Activated T-helper 2 cell treated with anti-CD3 and anti-CD28 coated beads, Interferon-gamma antibody, Interleukin-2, Interleukin-4, amounts not matched to agents 10 μg/mL and 5 μg/mL and 100 μg/mL, durations not matched to agents 14 hours and 24 hours and 36 hours (primary cell): ENCODE measurements around the gene ACKR4. TPM values are rescaled to one million over a fixed set of nuclear protein-coding genes. Genes with fewer than 3 reads are reported as not detected.
"Not testable (repeated sequence)": the region's sequence is repeated elsewhere in the genome, so short reads cannot be mapped to it uniquely, and the experiment has no call there.

Experiments used
- DNase-seq: peaks from one replicate; pipeline ENCODE4 v3.0.0; 2021; ENCODE audit warnings: low spot score
- H3K27ac Mint-ChIP-seq: one replicate; pipeline ENCODE4 v1.8.0; 2021; ENCODE audit warnings: mixed read lengths
- H3K27me3 Mint-ChIP-seq: one replicate; pipeline ENCODE4 v1.8.0; 2021; ENCODE audit warnings: low read depth, mixed read lengths
- H3K36me3 Mint-ChIP-seq: one replicate; pipeline ENCODE4 v1.8.0; 2021; ENCODE audit warnings: low read depth, mixed read lengths
- H3K4me1 Mint-ChIP-seq: one replicate; pipeline ENCODE4 v1.8.0; 2021; ENCODE audit warnings: low read depth, mixed read lengths
- H3K4me3 Mint-ChIP-seq: one replicate; pipeline ENCODE4 v1.8.0; 2021; ENCODE audit warnings: low read depth, mild to moderate bottlenecking, moderate library complexity, mixed read lengths
- H3K9me3 Mint-ChIP-seq: one replicate; pipeline ENCODE4 v1.8.0; 2021; ENCODE audit warnings: mixed read lengths
- intact Hi-C: fragments of 100-400 bp; cut with micrococcal nuclease; formaldehyde crosslinking; loops from one replicate; pipeline ENCODE4 v1.15.1; 2023
- total RNA-seq: library from RNA; stranded (reverse); gene quantifications from 2 replicates; pipeline ENCODE4 v1.2.3, GENCODE V29; 2022

ACKR4 gene
- total RNA-seq, 1 donor from 2014 or later, result not detected

DNA sequence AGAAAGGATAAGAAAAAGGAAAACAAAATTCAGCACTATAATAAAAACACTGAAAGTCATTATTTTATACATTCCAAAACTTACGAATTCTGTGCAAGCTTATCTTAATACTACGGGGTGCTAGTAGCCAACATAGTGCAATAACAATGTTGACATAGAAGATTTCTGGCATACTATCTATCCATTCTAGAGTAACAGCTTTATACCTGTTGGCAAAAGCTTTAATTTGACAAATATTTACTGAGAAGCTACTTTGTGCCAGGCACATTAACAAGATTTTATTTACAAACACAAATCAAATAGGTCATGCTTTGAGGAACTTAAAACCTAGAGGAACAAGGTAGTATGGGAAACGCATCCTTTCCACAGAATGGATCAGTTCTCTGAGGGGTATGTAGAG lies 1.1 kb downstream of the ACKR4 start:
- no peak for DNase-seq
- Mint-ChIP-seq H3K36me3 (peaks cover 33% of the 10 kb centered on the region), H3K27ac (no peak overlapping the region), H3K9me3 (no peaks in the 10 kb centered on the region), H3K4me1 (peaks cover 10% of the 10 kb centered on the region), H3K4me3 (no peak overlapping the region), H3K27me3 (no peaks in the 10 kb centered on the region)
- intact Hi-C loops, result no loop called here

DNA sequence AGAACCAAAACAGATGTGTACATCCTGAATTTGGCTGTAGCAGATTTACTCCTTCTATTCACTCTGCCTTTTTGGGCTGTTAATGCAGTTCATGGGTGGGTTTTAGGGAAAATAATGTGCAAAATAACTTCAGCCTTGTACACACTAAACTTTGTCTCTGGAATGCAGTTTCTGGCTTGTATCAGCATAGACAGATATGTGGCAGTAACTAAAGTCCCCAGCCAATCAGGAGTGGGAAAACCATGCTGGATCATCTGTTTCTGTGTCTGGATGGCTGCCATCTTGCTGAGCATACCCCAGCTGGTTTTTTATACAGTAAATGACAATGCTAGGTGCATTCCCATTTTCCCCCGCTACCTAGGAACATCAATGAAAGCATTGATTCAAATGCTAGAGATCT lies 3.5 kb downstream of the ACKR4 start:
- H3K27ac Mint-ChIP-seq, H3K4me3 Mint-ChIP-seq, H3K27me3 Mint-ChIP-seq, H3K4me1 Mint-ChIP-seq, intact Hi-C loops, H3K9me3 Mint-ChIP-seq, DNase-seq: not testable (repeated sequence)
- peaks cover 30% of the 10 kb centered on the region for H3K36me3 Mint-ChIP-seq

DNA sequence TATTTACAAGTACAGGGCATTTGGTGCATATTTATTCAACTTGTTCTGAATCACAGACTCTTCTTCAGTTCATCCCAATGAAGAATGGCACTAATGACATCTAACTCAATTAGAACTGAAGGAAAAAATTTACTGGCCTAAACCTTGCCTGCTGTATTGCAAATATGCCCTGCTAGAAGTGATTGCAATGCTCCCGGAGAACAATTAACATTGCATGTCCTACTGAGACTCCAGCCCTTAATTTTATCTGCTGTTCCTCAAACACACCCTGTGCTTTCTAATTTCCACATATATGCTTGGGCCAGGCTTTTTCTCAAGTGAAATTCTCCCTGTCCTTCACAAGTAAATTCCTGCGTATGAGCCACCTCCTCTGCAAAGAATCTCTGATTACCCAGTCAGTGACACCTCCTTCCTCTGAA lies 8.3 kb downstream of the ACKR4 start:
- H3K36me3 Mint-ChIP-seq, result peaks cover 41% of the 10 kb centered on the region

DNA sequence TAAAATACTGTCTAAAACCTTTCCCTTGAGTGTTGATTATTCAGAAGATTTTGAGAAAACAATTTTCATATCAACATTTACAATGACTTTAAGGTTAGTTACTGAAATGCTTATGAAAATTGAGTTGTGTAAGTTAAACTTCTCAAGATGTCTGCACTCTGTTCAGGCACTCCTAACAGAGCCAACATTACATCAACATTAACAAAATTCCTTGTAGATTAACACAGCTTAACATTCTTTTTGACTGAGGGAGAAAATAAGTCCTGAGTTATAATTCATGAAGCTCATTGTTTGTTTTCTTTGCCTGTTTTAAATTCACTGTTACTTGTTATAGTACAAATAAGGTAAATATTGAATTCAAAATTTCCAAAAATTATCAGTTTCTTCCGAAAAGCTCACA lies 9.0 kb downstream of the ACKR4 start:
- no peak overlapping the region for H3K27ac Mint-ChIP-seq
- no peaks in the 10 kb centered on the region for H3K4me1 Mint-ChIP-seq
- H3K36me3 Mint-ChIP-seq, result peaks cover 46% of the 10 kb centered on the region
- H3K4me3 Mint-ChIP-seq, result no peak overlapping the region
- no peaks in the 10 kb centered on the region for H3K27me3 Mint-ChIP-seq
- H3K9me3 Mint-ChIP-seq, result peaks cover 4% of the 10 kb centered on the region
- no peak for DNase-seq
- intact Hi-C loops, result no loop called here

More for the DNA sequence above, 8.3 kb downstream of the ACKR4 start:
- intact Hi-C loops, result no loop called here
- Mint-ChIP-seq H3K27me3 (no peaks in the 10 kb centered on the region), H3K4me1 (no peaks in the 10 kb centered on the region), H3K9me3 (peaks cover 4% of the 10 kb centered on the region), H3K4me3 (no peak overlapping the region), H3K27ac (no peak overlapping the region)
- DNase-seq, result no peak

DNA sequence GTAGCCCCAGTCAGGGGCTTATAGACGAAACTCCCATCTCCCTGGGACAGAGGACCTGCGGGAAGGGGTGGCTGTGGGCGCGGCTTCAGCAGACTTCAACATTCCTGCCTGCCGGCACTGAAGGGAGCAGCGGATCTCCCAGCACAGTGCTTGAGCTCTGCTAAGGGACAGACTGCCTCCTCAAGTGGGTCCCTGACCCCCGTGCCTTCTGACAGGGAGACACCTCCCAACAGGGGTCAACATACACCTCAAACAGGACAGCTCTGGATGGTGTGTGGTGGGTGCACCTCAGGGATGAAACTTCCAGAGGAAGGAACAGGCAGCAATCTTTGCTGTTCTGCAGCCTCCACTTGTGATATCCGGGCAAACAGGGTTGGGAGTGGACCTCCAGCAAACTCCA lies 9.6 kb downstream of the ACKR4 start:
- H3K4me3 Mint-ChIP-seq, intact Hi-C loops, H3K27ac Mint-ChIP-seq, H3K9me3 Mint-ChIP-seq, H3K27me3 Mint-ChIP-seq, DNase-seq, H3K4me1 Mint-ChIP-seq: not testable (repeated sequence)
- H3K36me3 Mint-ChIP-seq, result peaks cover 50% of the 10 kb centered on the region

DNA sequence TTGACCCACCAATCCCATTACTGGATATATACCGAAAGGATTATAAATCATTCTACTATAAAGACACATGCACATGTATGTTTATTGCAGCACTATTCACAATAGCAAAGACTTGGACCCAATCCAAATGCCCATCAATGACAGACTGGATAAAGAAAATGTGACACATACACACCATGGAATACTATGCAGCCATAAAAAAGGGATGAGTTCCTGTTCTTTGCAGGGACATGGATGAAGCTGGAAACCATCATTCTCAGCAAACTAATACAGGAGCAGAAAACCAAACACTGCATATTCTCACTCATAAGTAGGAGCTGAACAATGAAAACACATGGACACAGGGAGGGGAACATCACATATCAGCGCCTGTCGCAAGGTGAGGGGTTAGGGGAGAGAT lies 18.2 kb downstream of the ACKR4 start:
- intact Hi-C loops, H3K4me1 Mint-ChIP-seq, H3K9me3 Mint-ChIP-seq, H3K4me3 Mint-ChIP-seq, H3K27ac Mint-ChIP-seq, H3K27me3 Mint-ChIP-seq, DNase-seq: not testable (repeated sequence)
- H3K36me3 Mint-ChIP-seq, result peaks cover 43% of the 10 kb centered on the region

DNA sequence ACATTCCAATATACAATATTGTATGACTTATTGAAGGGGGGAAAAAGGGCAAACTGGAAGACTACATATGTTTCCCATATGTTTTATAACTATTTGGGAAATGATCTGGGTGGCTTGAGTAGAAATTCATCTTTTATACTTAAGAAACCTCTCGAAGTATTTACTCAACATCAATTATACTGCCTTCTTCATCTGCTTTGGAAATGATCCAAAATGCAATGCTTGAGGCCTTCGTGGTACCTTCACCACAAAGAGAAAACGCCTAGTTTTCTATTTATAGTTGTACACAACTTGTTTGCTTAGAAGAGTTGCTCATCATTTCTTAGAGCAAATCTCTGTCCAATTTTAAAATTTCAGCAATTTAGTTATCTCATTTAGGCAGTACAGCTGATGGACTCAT lies 18.8 kb downstream of the ACKR4 start:
- Mint-ChIP-seq H3K4me3 (no peak overlapping the region), H3K27ac (no peak overlapping the region), H3K27me3 (no peaks in the 10 kb centered on the region), H3K36me3 (peaks cover 44% of the 10 kb centered on the region), H3K4me1 (peaks cover 3% of the 10 kb centered on the region), H3K9me3 (peaks cover 8% of the 10 kb centered on the region)
- no peak for DNase-seq
- intact Hi-C loops, result no loop called here

DNA sequence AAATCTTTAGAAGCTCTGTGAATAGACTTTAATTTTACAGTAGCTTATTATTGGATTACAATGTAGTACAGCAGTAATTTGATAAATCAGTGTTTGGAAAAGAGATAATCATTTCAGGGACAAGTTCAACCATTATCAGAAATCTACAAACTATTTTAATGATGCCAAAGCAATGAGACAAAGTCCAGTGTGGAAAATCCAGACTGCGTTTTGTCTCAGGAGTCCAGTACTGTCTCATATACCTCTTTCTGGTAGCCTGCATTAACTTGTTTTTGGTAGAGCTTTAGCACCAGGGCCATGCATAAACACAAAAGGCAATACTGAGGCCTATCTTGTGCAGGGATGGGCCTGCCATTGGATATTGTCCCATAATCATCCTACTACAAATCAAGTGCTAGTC lies 19.7 kb downstream of the ACKR4 start:
- H3K27ac Mint-ChIP-seq, result no peak overlapping the region
- peaks cover 44% of the 10 kb centered on the region for H3K36me3 Mint-ChIP-seq
- no peak overlapping the region for H3K4me3 Mint-ChIP-seq
- H3K27me3 Mint-ChIP-seq, result no peaks in the 10 kb centered on the region
- H3K9me3 Mint-ChIP-seq, result peaks cover 8% of the 10 kb centered on the region
- H3K4me1 Mint-ChIP-seq, result peaks cover 3% of the 10 kb centered on the region
- intact Hi-C loops, result no loop called here
- DNase-seq, result no peak

DNA sequence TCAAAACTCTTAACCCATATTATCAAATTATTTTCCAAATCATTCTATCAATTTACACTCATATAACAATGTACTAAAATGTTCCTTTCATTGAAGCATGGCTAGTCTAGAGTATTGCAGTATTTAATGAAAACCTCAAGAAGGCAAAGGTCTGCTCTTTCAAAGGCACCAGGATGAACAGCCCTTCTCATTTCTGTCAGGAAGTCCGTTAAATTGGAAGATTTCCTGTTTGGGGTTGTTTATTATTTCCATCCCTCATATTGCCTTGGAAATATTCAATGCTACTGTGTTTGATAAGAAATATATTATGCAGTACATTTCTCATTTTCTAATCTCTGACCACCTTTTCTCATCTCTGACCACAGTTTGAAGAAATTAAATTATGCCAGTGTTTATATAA lies 25.1 kb downstream of the ACKR4 start:
- Mint-ChIP-seq H3K27me3 (no peaks in the 10 kb centered on the region), H3K27ac (no peak overlapping the region), H3K9me3 (no peaks in the 10 kb centered on the region), H3K4me1 (peaks cover 3% of the 10 kb centered on the region), H3K36me3 (peaks cover 37% of the 10 kb centered on the region), H3K4me3 (no peak overlapping the region)
- no peak for DNase-seq
- intact Hi-C loops, result no loop called here

DNA sequence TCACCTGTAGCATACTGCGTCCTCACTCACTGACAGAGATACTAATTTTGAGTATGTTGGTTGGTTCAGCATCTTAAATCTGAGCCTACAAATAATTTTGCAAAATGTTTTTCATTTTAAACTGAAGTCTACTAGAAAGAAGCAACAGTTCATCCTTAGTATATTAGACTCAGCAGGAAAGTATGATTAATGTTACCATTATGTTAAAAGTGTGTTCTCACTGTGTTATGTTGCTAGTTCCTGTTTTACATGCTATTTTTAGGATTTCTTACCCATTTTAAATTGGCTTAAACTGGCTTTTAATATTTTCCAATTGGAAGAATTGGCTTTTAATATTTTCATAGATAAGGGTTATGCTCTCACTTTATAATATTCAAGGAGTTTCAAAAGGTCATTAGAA lies 25.7 kb downstream of the ACKR4 start:
- H3K4me3 Mint-ChIP-seq, result no peak overlapping the region
- H3K36me3 Mint-ChIP-seq, result peaks cover 38% of the 10 kb centered on the region
- H3K4me1 Mint-ChIP-seq, result peaks cover 3% of the 10 kb centered on the region
- no peaks in the 10 kb centered on the region for H3K9me3 Mint-ChIP-seq
- intact Hi-C loops, result no loop called here
- H3K27ac Mint-ChIP-seq, result no peak overlapping the region
- no peaks in the 10 kb centered on the region for H3K27me3 Mint-ChIP-seq
- no peak for DNase-seq

DNA sequence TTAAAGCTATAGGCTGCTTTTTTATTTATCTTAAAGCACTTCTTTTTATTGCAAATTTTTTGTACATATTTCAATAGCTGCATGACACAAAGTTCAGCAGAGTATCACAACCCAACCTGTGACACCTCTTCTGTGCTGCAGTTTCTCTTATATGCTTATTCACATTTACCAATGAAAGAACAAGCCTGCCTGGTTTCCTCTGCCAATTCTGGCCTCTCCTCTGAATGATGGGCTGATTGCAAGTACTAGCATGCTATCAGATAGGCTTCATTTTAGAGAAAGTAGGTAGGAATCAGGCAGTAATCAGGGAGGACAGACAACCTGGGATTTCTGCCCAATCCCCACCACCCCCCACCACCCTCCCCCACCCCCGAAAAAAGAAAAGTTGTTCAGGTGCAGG lies 26.6 kb downstream of the ACKR4 start:
- intact Hi-C loops, result no loop called here
- H3K4me1 Mint-ChIP-seq, result peaks cover 3% of the 10 kb centered on the region
- H3K27me3 Mint-ChIP-seq, result no peaks in the 10 kb centered on the region
- no peak overlapping the region for H3K27ac Mint-ChIP-seq
- H3K36me3 Mint-ChIP-seq, result peaks cover 43% of the 10 kb centered on the region
- DNase-seq, result no peak
- H3K4me3 Mint-ChIP-seq, result no peak overlapping the region
- H3K9me3 Mint-ChIP-seq, result no peaks in the 10 kb centered on the region

DNA sequence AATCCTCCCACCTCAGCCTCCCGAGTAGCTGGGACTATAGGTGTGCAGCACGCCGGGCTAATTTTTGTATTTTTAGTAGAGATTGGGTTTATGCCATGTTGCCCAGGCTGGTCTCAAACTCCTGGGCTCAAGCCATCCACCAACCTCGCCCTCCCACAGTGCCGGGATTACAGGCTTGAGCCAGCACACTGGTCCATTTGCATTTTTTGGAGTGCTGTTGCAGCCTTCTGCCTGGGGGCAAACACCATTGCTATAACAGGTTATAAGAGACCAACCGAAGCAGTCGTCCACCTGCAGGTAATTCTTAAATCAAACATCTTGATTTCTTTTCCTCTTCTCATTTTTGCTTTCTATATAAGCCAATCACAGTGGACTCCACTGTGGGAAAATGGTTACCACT lies 27.7 kb downstream of the ACKR4 start:
- peaks cover 6% of the 10 kb centered on the region for H3K4me1 Mint-ChIP-seq
- H3K9me3 Mint-ChIP-seq, result no peaks in the 10 kb centered on the region
- no peak overlapping the region for H3K4me3 Mint-ChIP-seq
- H3K27me3 Mint-ChIP-seq, result no peaks in the 10 kb centered on the region
- DNase-seq, result no peak
- peaks cover 46% of the 10 kb centered on the region for H3K36me3 Mint-ChIP-seq
- no peak overlapping the region for H3K27ac Mint-ChIP-seq
- intact Hi-C loops, result no loop called here

DNA sequence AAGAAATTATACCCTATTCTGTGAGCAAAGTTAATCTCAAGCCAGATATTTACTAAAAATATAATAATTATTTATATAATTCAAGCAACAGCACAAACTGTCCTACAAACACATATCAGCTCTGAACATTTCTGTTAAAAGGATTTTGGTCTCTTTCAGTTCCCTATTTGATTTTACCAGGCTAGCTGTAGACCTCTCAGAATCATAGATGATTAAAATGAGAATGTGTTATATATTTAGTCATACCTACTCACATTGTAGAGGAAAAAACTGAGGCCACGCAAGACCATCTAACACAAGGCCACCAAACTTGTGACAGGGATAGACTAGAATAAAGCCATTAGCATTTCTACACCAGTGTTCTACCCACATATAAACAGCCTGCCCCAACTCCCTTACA lies 28.5 kb downstream of the ACKR4 start:
- peaks cover 43% of the 10 kb centered on the region for H3K36me3 Mint-ChIP-seq
- H3K27me3 Mint-ChIP-seq, result no peaks in the 10 kb centered on the region

DNA sequence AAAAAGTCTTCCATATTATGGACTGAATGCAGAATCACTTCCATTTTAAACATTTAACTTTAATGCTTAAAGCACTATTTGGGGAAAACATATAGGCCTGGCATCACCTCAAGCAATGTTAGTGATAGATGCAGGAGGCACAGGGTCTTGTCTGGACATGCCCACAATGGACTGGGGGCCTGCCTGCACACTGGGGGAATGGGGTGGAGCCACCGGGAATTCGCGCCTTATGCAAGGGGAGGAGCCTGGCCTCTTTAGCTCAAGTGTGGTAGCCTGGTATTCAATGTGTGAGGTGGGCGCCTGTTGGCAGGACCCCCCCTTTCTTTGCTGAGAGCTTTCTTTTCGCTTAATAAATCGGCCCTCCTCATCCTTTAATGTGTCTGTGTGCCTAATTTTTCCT lies 29.9 kb downstream of the ACKR4 start:
- Mint-ChIP-seq H3K27ac (no peak overlapping the region), H3K9me3 (no peaks in the 10 kb centered on the region), H3K27me3 (no peaks in the 10 kb centered on the region), H3K36me3 (peaks cover 35% of the 10 kb centered on the region), H3K4me3 (no peak overlapping the region), H3K4me1 (peaks cover 8% of the 10 kb centered on the region)
- no peak for DNase-seq
- intact Hi-C loops, result no loop called here

More for the DNA sequence above, 28.5 kb downstream of the ACKR4 start:
- H3K27ac Mint-ChIP-seq, result no peak overlapping the region
- peaks cover 11% of the 10 kb centered on the region for H3K4me1 Mint-ChIP-seq
- H3K9me3 Mint-ChIP-seq, result no peaks in the 10 kb centered on the region
- DNase-seq, result no peak
- H3K4me3 Mint-ChIP-seq, result no peak overlapping the region
- intact Hi-C loops, result no loop called here
